ENCODE results near the gene SYNPR.

Gene SYNPR

DNA sequence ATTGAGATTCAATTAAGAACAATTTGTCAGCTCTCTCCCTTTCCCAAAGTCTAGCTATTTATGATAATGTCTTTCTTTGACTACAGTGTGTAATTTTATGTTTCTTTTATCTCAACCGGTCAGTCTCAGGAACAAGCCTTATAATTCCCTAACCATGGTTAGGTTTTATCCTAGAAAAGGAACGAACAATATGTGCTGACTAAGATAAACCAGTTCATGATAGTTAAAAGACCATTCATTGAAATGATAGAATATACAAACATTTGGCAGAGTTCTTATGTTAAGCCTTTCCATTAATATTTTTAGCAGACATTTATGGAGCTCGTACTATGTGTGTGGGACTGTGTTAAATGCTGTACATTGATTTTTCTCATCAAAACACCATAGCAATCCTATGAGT, 106.3 kb downstream of the SYNPR start:
- no peak for DNase-seq (ENCODE audit: low spot score)

DNA sequence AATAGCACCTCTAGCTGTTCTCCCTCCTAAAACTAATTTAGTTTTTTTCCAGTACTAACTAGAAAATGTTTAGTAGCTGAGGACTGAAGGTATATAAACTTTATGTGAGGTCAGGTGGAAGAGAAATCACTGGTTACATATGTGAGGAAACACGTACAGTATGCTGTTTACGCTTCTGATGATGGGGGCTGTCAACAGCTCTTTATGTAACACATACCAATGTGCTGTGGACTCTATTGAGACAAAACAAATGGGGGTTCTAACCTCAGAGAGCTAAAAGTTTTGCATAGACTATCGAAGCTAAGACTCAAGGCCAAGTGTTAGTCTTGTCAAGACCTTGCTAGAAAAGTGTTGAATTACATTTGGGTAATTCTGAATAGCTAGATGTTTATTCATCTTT, 107.5 kb downstream of the SYNPR start:
- DNase-seq (ENCODE audit: low spot score): no peak

GRCh38 chr3:63386568-63386967, 108.5 kb downstream of the SYNPR start:
- no peak for DNase-seq (ENCODE audit: low spot score)

- DNase-seq (ENCODE audit: low spot score): no peak
Observed at GRCh38 chr3:63387568-63387967, 109.5 kb downstream of the SYNPR start.

GRCh38 chr3:63390710-63391230, 112.7 kb downstream of the SYNPR start:
- no peak for DNase-seq (ENCODE audit: low spot score)

GRCh38 chr3:63395960-63396359, 117.9 kb downstream of the SYNPR start:
- DNase-seq (ENCODE audit: low spot score): no peak

DNA sequence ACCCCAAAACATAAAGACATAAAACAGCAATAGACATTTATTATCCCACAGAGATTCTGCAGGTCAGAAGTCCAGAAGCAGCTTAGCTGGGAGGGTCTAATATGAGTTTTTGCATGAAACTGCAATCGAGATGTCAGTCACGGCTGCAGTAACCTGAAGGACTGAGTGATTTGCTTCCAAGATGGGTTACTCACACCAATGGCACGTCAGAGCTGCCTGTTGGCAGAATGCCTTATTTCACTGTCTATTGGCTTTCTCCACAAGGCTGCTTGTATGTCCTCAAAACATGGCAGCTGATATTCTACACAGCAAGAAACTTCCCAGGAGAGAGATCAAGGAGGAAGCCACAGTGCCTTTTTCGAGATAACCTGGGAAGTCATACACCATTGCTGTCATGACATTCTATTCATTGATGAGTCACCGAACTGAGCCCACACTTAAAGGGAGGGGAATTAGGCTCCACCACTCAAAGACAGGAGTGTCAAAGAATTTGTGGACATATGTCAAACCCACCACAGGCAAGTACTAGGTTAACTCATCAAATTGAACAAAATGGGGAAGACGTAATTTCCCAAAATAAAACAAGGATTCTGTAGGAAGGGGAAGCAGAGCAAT, 122.2 kb downstream of the SYNPR start:
- no peak for DNase-seq (ENCODE audit: low spot score)

DNA sequence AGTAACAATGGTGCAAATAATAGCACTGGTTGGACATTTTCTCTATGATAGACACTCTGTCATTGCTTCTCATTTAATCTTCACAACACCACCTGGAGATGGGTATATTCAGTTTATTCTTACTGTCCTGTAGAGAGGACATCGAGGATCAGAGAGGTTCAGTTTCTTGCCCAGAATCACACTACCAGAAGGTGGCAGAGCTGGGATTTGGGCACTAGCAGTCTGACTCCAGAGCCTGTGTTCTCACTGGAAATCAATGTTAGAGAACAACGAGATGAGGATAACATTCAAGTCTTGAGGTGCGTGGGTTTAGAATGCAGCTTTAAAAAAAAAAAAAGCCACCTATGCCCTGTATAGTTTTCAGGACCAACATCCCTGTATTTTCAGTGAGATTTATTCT, 127.8 kb downstream of the SYNPR start:
- no peak for DNase-seq (ENCODE audit: low spot score)

DNA sequence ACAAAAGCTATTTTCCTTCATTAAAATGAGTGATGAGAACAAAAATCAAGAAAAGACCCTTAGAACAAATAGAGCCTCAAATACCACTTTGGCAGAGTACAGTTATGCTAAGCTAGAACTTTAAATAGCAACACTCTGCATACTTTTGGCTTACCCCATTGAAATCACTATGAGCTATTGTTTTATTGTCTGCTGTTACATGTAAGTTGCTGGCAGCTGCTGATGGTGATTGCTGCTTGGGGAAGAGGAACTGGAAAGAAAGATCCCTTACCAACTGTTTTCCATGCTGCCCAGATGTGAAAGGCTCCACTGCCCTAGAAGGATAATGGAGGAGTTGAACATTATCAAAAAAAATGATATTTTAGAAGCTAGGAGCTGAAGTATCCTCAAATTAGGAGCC, 135.4 kb downstream of the SYNPR start:
- DNase-seq (ENCODE audit: low spot score): no peak

DNA sequence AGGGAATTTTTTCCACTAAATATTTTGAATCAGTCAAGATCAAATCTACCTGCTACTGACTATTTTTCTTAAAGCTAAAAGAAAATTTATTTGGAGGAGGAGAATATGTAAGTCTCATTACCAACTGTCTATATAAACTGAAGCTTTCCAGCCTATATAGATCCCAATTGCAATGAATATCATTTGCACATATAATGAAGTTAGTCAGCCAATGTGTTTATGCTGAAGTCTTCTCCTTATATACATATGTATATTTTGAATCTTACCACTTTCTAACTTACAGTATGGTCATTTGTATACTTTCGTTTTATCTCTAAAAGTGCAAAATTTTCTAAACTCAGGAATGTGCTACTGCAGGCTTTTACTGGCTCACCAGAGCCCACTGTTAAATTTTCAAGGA, 136.5 kb downstream of the SYNPR start:
- DNase-seq (ENCODE audit: low spot score): no peak

- no peak for DNase-seq (ENCODE audit: low spot score)
Observed at GRCh38 chr3:63429905-63430304, 151.8 kb downstream of the SYNPR start.

GRCh38 chr3:63430875-63431274, 152.8 kb downstream of the SYNPR start:
- DNase-seq (ENCODE audit: low spot score): no peak

DNA sequence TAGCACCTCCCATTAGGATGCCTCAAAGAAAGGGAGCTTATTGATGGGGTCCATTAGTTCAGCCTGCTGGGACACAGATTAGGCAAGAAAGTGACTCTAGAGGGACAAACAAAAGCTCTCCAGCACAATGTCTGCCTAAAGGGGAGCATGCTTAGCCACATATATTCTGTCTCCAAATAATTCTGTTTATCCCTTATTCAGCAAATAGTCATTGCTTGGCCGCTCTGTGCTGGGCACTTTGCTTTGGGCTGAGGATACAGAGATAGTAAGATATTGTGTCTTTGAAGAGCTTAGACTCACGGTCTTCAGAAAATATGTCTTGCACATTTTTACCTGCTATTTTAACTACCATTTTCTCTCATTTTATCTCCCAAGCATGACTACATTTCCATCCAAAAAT, 159.8 kb downstream of the SYNPR start:
- DNase-seq (ENCODE audit: low spot score): no peak

DNA sequence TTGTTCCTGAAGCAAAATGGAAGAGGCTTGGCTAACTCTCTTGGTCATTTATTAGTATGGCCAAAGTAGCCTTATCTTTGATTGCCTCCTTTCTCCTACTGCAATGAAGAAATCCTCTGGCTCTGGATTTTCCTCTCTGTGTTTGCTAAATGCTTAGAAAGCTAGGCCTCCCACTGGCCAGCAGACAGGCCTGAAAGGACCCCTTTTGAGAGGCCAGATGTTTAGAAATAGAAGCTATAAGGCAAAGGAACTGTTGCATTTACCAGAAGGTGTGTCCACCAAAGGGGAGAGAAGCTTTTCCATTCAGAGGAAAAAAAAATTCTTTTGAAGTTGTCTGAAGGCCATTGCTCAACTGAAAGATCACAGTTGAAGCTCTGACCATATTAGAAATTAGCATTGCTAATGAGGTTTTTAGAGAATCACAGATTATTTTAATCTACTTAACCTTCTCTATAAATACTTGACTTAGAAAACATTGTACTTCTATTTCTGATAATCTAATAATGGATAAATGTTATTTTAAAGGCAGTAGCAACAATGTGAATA, 160.8 kb downstream of the SYNPR start:
- DNase-seq (ENCODE audit: low spot score): no peak

GRCh38 chr3:63441262-63441661, 163.2 kb downstream of the SYNPR start:
- DNase-seq (ENCODE audit: low spot score): no peak

- no peak for DNase-seq (ENCODE audit: low spot score)
Observed at GRCh38 chr3:63442918-63443317, 164.8 kb downstream of the SYNPR start.

GRCh38 chr3:63450023-63450422, 171.9 kb downstream of the SYNPR start:
- DNase-seq (ENCODE audit: low spot score): no peak

GRCh38 chr3:63450634-63451363, 172.7 kb downstream of the SYNPR start:
- no peak for DNase-seq (ENCODE audit: low spot score)

DNA sequence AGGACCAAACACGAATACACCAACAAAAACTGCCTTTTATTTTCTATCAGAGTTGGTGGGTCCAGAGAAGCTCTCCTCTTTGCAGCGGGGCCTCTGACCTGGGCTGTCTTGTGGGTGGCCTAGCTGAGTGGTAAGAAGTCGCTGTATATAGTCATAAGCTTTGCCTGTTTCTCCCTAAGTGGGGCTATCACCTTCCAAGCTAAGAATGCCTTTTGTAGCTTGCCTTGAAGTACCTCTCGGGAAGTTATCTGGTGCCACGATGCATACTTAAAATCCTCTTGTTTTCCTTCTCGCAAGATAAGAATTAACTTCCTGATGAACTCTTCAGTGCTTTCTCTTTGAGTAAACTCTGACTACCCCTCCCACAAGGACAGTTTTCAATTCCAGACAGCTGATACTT, 178.8 kb downstream of the SYNPR start:
- no peak for DNase-seq (ENCODE audit: low spot score)

DNA sequence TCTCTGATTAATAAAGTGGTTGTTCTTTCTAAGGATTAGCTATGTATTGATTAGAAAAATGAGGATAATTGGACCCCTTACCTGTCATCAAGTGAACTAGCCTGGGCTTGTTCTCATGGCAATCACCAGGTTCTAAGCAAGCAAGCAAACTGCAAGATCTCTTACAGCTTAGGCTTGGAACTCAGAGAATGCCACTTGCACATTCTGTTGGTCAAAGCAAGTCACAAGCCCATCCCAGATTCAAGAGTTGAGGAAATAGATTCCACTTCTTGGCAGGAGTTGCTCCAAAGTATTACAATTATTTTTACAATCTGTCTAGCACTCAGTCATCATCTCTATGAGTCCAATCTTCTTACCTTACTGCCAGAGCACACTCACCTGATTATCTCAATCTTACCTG, 180.3 kb downstream of the SYNPR start:
- no peak for DNase-seq (ENCODE audit: low spot score)

GRCh38 chr3:63462732-63463131, 184.6 kb downstream of the SYNPR start:
- DNase-seq (ENCODE audit: low spot score): no peak

DNA sequence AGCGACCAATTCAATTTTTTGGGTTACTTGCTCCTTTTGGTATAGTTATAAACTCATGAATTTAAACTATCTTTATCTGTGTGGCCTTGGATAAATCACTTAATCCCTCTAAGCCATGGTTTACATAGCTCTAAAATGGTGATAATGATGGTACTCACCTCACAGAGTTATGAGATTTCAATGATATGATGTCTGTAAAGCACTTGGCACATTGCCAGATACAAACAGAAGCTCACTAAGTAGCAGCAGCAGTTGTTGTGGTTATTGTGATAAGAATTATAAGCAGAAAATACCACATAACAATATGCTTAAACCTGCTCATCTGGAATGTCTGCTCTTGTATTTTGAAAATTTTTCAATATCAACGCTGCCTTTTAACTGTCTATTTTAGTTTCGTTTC, 189.3 kb downstream of the SYNPR start:
- DNase-seq (ENCODE audit: low spot score): no peak

DNA sequence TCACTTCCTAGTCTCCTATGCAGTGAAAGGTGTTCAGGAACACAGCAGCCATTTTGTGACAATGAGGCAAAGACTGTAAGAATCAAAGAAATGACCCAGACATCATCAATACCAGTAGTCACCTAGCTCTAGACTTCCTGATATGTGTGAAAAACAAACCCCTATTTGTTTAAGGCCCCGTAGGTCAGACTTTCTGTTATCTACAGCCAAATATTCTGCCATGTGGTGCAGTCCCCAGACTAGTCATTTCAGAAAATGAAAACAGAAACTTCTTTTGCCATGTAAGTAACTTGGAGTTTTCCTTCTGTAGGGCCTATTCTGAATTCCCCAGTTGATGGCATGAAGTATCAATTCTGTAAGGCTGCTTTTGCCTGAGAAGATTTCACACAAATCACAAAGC, 192.6 kb downstream of the SYNPR start:
- no peak for DNase-seq (ENCODE audit: low spot score)

- DNase-seq (ENCODE audit: low spot score): no peak
Observed at GRCh38 chr3:63471781-63472180, 193.7 kb downstream of the SYNPR start.
